TTC549 (cell line): ENCODE data around the gene HORMAD2.

Experiments
- FAIRE-seq: peaks from 2 replicates; lab custom pipeline; 2012; peaks lifted over from hg19 to GRCh38; lab: Jason Lieb, UNC

HORMAD2 gene

GRCh38 chr22:30113494-30113893, 33.2 kb downstream of the HORMAD2 start:
- no peak for FAIRE-seq

- FAIRE-seq = no peak
Measured at GRCh38 chr22:30114361-30114760, 34.1 kb downstream of the HORMAD2 start.

GRCh38 chr22:30115705-30116104, 35.4 kb downstream of the HORMAD2 start:
- no peak for FAIRE-seq

- FAIRE-seq = no peak
Measured at GRCh38 chr22:30116362-30117117, 36.3 kb downstream of the HORMAD2 start.

GRCh38 chr22:30117256-30117655, 37.0 kb downstream of the HORMAD2 start:
- FAIRE-seq = no peak

GRCh38 chr22:30118291-30118690, 38.0 kb downstream of the HORMAD2 start:
- no peak for FAIRE-seq

GRCh38 chr22:30121960-30122359, 41.7 kb downstream of the HORMAD2 start:
- FAIRE-seq = no peak

GRCh38 chr22:30123463-30123862, 43.2 kb downstream of the HORMAD2 start:
- no peak for FAIRE-seq

- FAIRE-seq = no peak
Measured at GRCh38 chr22:30127749-30128166, 47.5 kb downstream of the HORMAD2 start.

- no peak for FAIRE-seq
Measured at GRCh38 chr22:30128511-30128910, 48.2 kb downstream of the HORMAD2 start.

GRCh38 chr22:30129636-30130035, 49.4 kb downstream of the HORMAD2 start:
- FAIRE-seq = no peak

GRCh38 chr22:30132290-30132996, 52.2 kb downstream of the HORMAD2 start:
- FAIRE-seq = no peak

- FAIRE-seq = no peak
Measured at GRCh38 chr22:30140414-30140813, 60.1 kb downstream of the HORMAD2 start.

GRCh38 chr22:30143265-30143664, 63.0 kb downstream of the HORMAD2 start:
- FAIRE-seq = no peak

- FAIRE-seq = no peak
Measured at GRCh38 chr22:30144391-30144790, 64.1 kb downstream of the HORMAD2 start.

- FAIRE-seq = no peak
Measured at GRCh38 chr22:30150212-30150611, 69.9 kb downstream of the HORMAD2 start.

GRCh38 chr22:30158277-30158676, 78.0 kb downstream of the HORMAD2 start:
- no peak for FAIRE-seq

GRCh38 chr22:30158744-30159500, 78.7 kb downstream of the HORMAD2 start:
- no peak for FAIRE-seq

GRCh38 chr22:30159561-30160353, 79.5 kb downstream of the HORMAD2 start:
- no peak for FAIRE-seq

- FAIRE-seq = no peak
Measured at GRCh38 chr22:30161051-30161469, 80.8 kb downstream of the HORMAD2 start.

- FAIRE-seq = no peak
Measured at GRCh38 chr22:30167296-30167695, 87.0 kb downstream of the HORMAD2 start.

GRCh38 chr22:30167734-30168133, 87.5 kb downstream of the HORMAD2 start:
- FAIRE-seq = no peak
